SH-SY5Y (cell line): Measurements from ENCODE around the gene PMVK.

Source experiments
- GATA2 ChIP-seq: IDR thresholded peaks from 2 replicates; pipeline ENCODE4 v1.6.1; 2011; ENCODE audit warnings: mild to moderate bottlenecking, low read depth, low read length
- GATA3 ChIP-seq: IDR thresholded peaks from 2 replicates; pipeline ENCODE4 v1.6.1; 2011; ENCODE audit warnings: low read depth, mild to moderate bottlenecking, low read length, moderate library complexity

DNA sequence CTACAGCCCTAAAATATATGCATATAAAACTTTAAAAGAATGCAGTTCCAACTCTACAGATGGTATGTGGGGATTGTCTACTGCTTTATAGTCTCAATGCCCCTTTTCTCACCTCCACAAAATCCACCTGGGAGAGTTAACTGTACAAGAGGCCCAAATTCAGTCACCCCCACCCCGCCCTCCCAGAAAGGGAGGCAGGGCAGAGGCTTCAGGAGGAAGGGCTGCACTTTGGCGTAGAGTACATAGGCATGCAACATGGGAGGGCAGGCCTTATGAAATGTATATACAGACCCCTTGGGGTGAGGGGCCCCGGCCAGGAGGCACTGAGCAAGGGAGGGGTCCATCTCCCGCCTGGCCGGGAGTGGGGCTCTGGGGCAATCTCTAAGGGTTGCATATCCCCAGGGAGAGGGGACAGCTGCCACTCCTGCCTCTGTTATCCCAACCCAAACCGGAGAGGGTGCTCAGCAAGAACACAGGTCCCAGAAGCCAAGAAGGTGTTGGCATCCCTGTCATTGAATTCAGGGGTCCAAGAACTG, 26.3 kb upstream of the PMVK start:
- no peak for TF ChIP-seq GATA2
- no peak for TF ChIP-seq GATA3
